ENCODE measurements around the gene PRKAG2. TPM values are rescaled to one million over a fixed set of nuclear protein-coding genes. Genes with fewer than 3 reads are reported as not detected.

Gene PRKAG2
- total and polyA plus RNA-seq, 2 experiments from 2014 or later = 9.1 to 14.9 TPM

DNA sequence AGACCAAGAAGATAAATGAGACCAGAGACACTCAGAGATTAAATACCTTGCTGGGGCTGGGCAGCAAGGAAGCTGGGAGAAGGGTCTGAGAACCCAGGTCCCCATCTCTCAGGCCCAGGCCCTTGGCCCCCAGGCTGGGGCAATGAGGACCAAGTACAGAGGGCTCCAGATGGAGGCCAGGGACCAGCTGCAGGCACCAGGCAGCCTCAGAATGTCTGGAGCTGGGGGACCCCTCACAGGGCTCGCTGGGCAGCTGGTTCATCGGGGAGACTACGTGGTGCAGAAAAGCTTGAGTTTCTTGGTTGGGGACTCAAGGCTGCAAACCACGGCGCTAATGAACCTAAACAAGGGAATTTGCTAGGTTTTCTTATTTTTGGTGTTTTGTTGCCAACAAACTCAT lies 75.6 kb downstream of the PRKAG2 start:
- no peaks in the 10 kb centered on the region for H3K27me3 ChIP-seq (ENCODE audit: insufficient read depth)
- H3K4me3 ChIP-seq = no peak overlapping the region
- H3K27ac Mint-ChIP-seq = no peak overlapping the region
- no peaks in the 10 kb centered on the region for H4K20me1 ChIP-seq (replicated peaks; ENCODE audit: insufficient read depth)
- H3K4me1 Mint-ChIP-seq = no peaks in the 10 kb centered on the region
- no peak overlapping the region for H3K4me3 Mint-ChIP-seq
- no peak for TF ChIP-seq POLR2AphosphoS5 (IDR thresholded peaks at IDR 0.05; ENCODE audit: low read depth)
- TF ChIP-seq CREB1 (CRISPR knock-in tag; IDR thresholded peaks at IDR 0.05; ENCODE audit: low read depth) = no peak
- no peak for TF ChIP-seq EZH2 (IDR thresholded peaks at IDR 0.05; ENCODE audit: low read depth, unreplicated experiment)
- TF ChIP-seq STAT1 (IDR thresholded peaks at IDR 0.05; ENCODE audit: unreplicated experiment) = no peak
- TF ChIP-seq ZNF331 (CRISPR knock-in tag; IDR thresholded peaks at IDR 0.05; ENCODE audit: low read depth) = no peak
- TF ChIP-seq, protein P1, sequence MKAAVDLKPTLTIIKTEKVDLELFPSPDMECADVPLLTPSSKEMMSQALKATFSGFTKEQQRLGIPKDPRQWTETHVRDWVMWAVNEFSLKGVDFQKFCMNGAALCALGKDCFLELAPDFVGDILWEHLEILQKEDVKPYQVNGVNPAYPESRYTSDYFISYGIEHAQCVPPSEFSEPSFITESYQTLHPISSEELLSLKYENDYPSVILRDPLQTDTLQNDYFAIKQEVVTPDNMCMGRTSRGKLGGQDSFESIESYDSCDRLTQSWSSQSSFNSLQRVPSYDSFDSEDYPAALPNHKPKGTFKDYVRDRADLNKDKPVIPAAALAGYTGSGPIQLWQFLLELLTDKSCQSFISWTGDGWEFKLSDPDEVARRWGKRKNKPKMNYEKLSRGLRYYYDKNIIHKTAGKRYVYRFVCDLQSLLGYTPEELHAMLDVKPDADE (IDR thresholded peaks at IDR 0.05) = no peak
- TF ChIP-seq ZNF114 (CRISPR knock-in tag; IDR thresholded peaks at IDR 0.05) = no peak
- no peak overlapping the region for H2AFZ ChIP-seq
- no peaks in the 10 kb centered on the region for H3K36me3 ChIP-seq (ENCODE audit: insufficient read depth)
- H3K36me3 Mint-ChIP-seq (ENCODE audit: low read depth) = no peaks in the 10 kb centered on the region
- no peaks in the 10 kb centered on the region for H3K9me2 ChIP-seq (ENCODE audit: insufficient read depth)
- H3F3A ChIP-seq (replicated peaks; ENCODE audit: low read depth) = no peaks in the 10 kb centered on the region
- no peak overlapping the region for H3K27ac ChIP-seq (ENCODE audit: low read depth)
- ATAC-seq (no peak), DNase-seq (ENCODE audit: low spot score) (no peak)
- H3K27me3 Mint-ChIP-seq (ENCODE audit: insufficient read depth, low read depth, poor library complexity) = peaks cover 2% of the 10 kb centered on the region
- H3K4me2 ChIP-seq = no peak overlapping the region
- H3K9me3 Mint-ChIP-seq = no peaks in the 10 kb centered on the region
- H3K4me1 ChIP-seq (ENCODE audit: insufficient read depth) = no peaks in the 10 kb centered on the region
- H3K79me2 ChIP-seq (replicated peaks; ENCODE audit: insufficient read depth) = no peaks in the 10 kb centered on the region

DNA sequence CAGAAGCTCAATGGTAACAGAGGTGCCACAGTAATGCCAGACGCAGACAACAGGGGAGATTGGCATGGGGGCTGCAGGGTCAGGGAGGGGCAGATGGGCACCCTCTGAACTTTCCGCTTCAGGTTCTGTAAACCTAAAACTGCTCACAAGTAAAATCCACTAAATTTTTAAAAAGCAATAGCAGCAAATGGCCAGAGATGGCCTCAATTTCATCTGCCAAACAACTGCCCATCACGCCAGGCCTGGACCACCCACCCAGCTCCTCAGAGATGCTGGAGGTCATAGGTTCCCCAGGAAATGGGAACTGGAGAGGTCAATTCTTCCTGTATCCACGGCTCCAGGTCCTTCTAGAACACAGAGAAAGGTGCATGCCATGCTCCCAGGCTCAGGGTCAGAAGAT lies 76.1 kb downstream of the PRKAG2 start:
- no peak overlapping the region for H3K27ac ChIP-seq (ENCODE audit: low read depth)
- H3F3A ChIP-seq (replicated peaks; ENCODE audit: low read depth) = no peaks in the 10 kb centered on the region
- no peaks in the 10 kb centered on the region for H4K20me1 ChIP-seq (replicated peaks; ENCODE audit: insufficient read depth)
- Mint-ChIP-seq H3K27me3 (ENCODE audit: insufficient read depth, low read depth, poor library complexity) (peaks cover 2% of the 10 kb centered on the region), H3K9me3 (no peaks in the 10 kb centered on the region), H3K36me3 (ENCODE audit: low read depth) (no peaks in the 10 kb centered on the region), H3K27ac (no peak overlapping the region), H3K4me1 (no peaks in the 10 kb centered on the region), H3K4me3 (no peak overlapping the region)
- no peaks in the 10 kb centered on the region for H3K27me3 ChIP-seq (ENCODE audit: insufficient read depth)
- H3K9me2 ChIP-seq (ENCODE audit: insufficient read depth) = no peaks in the 10 kb centered on the region
- no peak overlapping the region for H2AFZ ChIP-seq
- H3K79me2 ChIP-seq (replicated peaks; ENCODE audit: insufficient read depth) = no peaks in the 10 kb centered on the region
- no peaks in the 10 kb centered on the region for H3K4me1 ChIP-seq (ENCODE audit: insufficient read depth)
- no peaks in the 10 kb centered on the region for H3K36me3 ChIP-seq (ENCODE audit: insufficient read depth)
- H3K4me2 ChIP-seq = no peak overlapping the region
- DNase-seq (ENCODE audit: low spot score) (no peak), ATAC-seq (no peak)
- no peak overlapping the region for H3K4me3 ChIP-seq
- TF ChIP-seq STAT1 (IDR thresholded peaks at IDR 0.05; ENCODE audit: unreplicated experiment) (no peak), NANOG (IDR thresholded peaks at IDR 0.05; ENCODE audit: borderline replicate concordance) (no peak), EZH2phosphoT487 (IDR thresholded peaks at IDR 0.05; ENCODE audit: unreplicated experiment) (no peak), JUNB (IDR thresholded peaks at IDR 0.05; ENCODE audit: unreplicated experiment) (no peak)
- TF ChIP-seq, protein P2, sequence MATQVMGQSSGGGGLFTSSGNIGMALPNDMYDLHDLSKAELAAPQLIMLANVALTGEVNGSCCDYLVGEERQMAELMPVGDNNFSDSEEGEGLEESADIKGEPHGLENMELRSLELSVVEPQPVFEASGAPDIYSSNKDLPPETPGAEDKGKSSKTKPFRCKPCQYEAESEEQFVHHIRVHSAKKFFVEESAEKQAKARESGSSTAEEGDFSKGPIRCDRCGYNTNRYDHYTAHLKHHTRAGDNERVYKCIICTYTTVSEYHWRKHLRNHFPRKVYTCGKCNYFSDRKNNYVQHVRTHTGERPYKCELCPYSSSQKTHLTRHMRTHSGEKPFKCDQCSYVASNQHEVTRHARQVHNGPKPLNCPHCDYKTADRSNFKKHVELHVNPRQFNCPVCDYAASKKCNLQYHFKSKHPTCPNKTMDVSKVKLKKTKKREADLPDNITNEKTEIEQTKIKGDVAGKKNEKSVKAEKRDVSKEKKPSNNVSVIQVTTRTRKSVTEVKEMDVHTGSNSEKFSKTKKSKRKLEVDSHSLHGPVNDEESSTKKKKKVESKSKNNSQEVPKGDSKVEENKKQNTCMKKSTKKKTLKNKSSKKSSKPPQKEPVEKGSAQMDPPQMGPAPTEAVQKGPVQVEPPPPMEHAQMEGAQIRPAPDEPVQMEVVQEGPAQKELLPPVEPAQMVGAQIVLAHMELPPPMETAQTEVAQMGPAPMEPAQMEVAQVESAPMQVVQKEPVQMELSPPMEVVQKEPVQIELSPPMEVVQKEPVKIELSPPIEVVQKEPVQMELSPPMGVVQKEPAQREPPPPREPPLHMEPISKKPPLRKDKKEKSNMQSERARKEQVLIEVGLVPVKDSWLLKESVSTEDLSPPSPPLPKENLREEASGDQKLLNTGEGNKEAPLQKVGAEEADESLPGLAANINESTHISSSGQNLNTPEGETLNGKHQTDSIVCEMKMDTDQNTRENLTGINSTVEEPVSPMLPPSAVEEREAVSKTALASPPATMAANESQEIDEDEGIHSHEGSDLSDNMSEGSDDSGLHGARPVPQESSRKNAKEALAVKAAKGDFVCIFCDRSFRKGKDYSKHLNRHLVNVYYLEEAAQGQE (IDR thresholded peaks at IDR 0.05; ENCODE audit: unreplicated experiment) = no peak
- TF ChIP-seq, protein P3, sequence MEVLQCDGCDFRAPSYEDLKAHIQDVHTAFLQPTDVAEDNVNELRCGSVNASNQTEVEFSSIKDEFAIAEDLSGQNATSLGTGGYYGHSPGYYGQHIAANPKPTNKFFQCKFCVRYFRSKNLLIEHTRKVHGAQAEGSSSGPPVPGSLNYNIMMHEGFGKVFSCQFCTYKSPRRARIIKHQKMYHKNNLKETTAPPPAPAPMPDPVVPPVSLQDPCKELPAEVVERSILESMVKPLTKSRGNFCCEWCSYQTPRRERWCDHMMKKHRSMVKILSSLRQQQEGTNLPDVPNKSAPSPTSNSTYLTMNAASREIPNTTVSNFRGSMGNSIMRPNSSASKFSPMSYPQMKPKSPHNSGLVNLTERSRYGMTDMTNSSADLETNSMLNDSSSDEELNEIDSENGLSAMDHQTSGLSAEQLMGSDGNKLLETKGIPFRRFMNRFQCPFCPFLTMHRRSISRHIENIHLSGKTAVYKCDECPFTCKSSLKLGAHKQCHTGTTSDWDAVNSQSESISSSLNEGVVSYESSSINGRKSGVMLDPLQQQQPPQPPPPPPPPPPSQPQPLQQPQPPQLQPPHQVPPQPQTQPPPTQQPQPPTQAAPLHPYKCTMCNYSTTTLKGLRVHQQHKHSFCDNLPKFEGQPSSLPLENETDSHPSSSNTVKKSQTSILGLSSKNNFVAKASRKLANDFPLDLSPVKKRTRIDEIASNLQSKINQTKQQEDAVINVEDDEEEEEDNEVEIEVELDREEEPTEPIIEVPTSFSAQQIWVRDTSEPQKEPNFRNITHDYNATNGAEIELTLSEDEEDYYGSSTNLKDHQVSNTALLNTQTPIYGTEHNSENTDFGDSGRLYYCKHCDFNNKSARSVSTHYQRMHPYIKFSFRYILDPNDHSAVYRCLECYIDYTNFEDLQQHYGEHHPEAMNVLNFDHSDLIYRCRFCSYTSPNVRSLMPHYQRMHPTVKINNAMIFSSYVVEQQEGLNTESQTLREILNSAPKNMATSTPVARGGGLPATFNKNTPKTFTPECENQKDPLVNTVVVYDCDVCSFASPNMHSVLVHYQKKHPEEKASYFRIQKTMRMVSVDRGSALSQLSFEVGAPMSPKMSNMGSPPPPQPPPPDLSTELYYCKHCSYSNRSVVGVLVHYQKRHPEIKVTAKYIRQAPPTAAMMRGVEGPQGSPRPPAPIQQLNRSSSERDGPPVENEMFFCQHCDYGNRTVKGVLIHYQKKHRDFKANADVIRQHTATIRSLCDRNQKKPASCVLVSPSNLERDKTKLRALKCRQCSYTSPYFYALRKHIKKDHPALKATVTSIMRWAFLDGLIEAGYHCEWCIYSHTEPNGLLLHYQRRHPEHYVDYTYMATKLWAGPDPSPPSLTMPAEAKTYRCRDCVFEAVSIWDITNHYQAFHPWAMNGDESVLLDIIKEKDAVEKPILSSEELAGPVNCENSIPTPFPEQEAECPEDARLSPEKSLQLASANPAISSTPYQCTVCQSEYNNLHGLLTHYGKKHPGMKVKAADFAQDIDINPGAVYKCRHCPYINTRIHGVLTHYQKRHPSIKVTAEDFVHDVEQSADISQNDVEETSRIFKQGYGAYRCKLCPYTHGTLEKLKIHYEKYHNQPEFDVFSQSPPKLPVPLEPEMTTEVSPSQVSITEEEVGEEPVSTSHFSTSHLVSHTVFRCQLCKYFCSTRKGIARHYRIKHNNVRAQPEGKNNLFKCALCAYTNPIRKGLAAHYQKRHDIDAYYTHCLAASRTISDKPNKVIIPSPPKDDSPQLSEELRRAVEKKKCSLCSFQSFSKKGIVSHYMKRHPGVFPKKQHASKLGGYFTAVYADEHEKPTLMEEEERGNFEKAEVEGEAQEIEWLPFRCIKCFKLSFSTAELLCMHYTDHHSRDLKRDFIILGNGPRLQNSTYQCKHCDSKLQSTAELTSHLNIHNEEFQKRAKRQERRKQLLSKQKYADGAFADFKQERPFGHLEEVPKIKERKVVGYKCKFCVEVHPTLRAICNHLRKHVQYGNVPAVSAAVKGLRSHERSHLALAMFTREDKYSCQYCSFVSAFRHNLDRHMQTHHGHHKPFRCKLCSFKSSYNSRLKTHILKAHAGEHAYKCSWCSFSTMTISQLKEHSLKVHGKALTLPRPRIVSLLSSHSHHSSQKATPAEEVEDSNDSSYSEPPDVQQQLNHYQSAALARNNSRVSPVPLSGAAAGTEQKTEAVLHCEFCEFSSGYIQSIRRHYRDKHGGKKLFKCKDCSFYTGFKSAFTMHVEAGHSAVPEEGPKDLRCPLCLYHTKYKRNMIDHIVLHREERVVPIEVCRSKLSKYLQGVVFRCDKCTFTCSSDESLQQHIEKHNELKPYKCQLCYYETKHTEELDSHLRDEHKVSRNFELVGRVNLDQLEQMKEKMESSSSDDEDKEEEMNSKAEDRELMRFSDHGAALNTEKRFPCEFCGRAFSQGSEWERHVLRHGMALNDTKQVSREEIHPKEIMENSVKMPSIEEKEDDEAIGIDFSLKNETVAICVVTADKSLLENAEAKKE (CRISPR knock-in tag; IDR thresholded peaks at IDR 0.05) = no peak
